NCI-H524 treated with DMSO at 0.1 percent for 48 hours (cell line): ENCODE data around the gene MPC1L.
"Not testable (repeated sequence)": the region's sequence is repeated elsewhere in the genome, so short reads cannot be mapped to it uniquely, and the experiment has no call there.

Source experiments
- DNase-seq: peaks from one replicate; lab custom pipeline; 2025; lab: John Stamatoyannopoulos, UW

MPC1L gene

DNA sequence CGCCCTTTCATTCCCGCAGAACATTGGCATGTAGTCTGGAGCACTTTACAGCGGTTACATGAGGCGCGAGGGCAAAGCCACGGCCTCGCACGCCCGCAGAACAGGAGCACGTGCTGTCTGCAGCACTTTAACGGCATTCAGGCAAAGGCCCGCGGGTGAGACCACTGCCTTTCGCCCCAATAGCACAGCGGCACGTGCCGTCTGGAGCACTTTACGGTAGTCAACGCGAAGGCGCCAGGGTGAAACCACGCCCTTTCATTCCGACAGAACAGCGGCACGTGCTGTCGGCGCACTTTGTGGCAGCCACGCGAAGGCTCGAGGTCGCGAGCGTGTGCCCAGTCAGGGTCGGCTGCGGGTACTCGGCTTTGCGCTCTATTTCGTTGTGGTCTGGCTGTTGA is at the start of gene MPC1L:
Gene MPC1L (plus strand): TSS at position 290 of the 398 bp plus-strand sequence. CDS start 138 bp downstream, outside the sequence.
- no peak for DNase-seq

- peak; percentile 77 for DNase-seq
Observed at GRCh38 chrX:40573763-40574162, 49.5 kb upstream of the MPC1L start.

DNA sequence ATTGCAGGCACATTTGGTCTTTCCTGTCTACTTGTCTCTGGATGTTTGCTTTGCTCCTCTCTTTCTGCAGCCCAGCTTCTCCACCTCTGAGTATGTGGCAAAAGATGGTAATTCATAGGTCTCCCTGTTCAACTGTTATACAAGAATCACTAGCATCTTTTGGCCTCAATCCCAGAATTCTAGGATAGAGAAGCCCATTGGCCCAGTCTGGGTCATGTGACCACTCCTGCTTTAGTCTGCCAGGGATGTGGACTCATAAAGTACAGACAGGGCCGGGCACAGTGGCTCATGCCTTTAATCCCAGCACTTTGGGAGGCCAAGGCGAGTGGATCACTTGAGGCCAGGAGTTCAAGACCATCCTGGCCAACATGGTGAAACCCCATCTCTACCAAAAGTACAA is 47.8 kb upstream of the MPC1L start:
- not testable (repeated sequence) for DNase-seq

- DNase-seq, result no peak
Observed at GRCh38 chrX:40576291-40576690, 46.9 kb upstream of the MPC1L start.

DNA sequence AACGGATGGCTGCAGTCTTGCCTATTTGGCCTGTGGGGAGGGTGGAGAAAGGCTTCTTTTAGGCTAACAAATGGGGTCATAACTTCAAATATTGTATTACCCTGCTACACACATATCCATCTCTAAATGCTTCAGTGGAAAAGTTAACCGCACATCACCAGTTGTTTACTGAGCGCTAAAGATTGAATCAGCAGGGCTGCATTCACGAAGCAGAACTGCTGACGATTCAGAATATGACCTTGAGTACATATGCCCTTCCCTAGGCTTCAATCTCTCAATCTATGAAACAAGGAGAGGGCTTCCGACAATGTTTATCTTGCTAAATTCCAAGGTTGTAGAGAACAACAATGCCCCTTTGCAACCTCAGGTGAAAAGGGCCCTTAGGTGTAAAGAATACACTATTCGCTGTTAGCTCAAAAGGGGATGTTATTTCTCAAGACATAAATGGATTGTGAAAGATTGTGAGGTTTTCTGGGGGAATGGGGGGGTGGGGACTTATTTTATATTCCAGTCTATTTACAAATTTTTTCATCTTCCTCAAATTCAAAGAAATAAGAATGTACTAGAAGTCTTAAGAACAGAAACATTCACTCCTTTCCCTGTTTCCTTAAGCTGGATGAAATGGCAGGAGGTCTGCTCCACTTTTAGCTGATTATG is 45.1 kb upstream of the MPC1L start:
- DNase-seq, result no peak

- DNase-seq, result no peak
Observed at GRCh38 chrX:40579141-40579540, 44.1 kb upstream of the MPC1L start.

DNA sequence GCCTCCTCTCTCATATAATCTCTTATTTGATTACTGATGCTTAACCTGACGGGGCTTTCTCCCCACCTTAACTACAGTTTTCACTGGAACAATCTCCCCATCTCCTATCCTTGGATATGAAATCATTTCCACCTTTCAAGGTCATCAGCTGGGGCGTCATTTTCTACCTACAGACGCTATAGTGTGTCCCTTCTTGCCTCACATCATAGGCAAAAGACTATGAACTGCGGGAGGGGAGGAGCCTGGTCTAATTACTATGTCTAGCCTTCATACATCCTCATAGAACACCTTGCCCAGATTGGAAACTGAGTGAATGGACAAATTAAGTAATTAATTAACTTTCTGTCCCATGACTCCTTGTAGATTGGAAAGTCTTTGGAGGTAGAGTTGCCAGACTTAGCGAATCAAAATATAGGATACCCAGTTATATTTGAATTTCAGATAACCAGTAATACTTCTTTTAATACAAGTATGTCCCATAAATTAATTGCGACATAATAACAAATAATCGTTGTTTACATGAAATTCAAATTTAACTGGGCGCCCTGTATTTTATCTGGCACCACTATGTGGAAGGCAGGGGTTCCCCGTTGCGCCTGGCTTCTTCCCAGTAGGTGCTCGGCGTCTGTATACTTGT is 43.2 kb upstream of the MPC1L start:
- no peak for DNase-seq

DNA sequence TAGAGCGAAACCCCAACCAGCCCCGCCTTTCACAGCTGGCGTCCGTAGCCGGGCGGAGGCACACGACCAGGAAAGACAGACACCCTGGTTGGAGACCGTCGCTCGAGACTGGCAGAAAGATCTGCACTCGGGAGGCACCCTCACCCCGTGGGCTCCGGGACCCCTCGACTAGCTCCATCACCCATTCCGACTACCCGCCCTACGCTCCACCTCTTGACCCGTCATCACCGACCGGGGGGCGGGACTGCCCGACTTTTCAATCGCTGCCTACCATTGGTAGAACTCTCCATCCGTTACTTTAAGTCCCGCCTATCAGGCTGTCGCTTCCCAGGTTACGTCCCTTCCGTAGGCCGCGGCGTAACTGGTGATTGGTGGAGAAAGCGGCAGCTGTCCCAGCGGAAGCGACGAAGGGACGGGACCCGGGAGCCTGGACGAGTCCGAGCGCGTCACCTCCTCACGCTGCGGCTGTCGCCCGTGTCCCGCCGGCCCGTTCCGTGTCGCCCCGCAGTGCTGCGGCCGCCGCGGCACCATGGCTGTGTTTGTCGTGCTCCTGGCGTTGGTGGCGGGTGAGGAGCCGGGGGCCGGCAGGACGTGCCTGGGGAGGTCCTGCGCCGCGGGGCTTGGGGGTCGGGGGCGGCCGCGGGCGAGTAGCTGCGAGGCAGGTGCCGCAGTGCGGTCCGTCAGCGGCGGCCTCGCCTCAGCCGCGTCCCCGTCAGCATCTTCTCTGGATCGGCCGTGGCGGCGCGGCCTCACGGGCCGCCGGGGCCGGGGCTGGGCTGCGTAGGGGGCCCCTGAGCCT is 42.5 kb upstream of the MPC1L start, which contains the start of gene ATP6AP2:
Gene ATP6AP2 (plus strand): TSS at position 434 of the 799 bp plus-strand sequence. CDS start 96 bp downstream, at position 530.
- DNase-seq, result peak; percentile 89

DNA sequence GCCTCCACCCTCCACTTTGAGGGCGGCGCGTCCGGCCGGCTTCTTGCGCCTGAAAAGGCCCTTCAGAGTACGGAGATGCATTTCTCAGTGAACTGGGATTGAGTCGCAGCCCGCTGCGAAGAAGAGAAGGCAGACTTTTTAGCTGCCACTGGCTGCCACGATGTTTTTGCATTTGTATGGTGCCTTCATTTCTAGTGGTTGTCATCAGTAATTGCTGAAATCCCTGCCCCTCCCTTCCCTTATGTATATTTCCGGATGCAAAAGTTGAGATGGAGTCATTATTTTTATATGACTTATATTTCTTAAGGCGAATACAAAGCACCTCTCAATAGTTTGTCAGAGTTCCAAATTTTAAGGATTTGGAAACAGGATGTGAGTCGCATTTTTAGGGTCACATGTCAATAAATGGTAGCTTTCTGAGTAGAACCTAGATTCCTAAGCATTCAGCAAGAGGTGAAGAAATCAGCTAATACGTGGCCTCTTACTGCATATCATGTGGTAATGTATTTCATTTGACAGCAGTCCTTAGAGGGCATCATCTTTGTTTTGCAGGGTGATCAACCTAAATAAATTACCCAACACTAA is 41.8 kb upstream of the MPC1L start:
- no peak for DNase-seq

GRCh38 chrX:40582178-40582577 is 41.0 kb upstream of the MPC1L start:
- not testable (repeated sequence) for DNase-seq

- DNase-seq, result no peak
Observed at GRCh38 chrX:40582811-40583210, 40.4 kb upstream of the MPC1L start.

DNA sequence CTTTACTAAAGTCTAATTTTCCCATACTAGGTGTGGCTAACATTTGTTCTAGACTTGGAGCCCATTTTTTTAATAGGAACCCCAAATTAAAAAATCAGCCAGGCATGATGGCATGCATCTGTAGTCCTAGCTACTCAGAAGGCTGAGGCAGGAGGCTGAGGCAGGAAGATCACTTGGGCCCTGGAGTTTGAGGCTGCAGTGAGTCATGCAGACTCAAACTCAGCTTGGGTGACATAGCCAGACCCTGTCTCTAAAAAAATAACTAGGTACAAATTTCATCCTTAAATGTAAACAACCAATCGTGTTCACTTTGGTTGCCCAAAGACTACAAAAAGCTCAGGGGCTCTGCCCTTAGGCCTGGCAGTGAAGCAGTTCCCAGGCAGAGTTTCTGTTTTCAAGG is 35.6 kb upstream of the MPC1L start:
- DNase-seq, result not testable (repeated sequence)

DNA sequence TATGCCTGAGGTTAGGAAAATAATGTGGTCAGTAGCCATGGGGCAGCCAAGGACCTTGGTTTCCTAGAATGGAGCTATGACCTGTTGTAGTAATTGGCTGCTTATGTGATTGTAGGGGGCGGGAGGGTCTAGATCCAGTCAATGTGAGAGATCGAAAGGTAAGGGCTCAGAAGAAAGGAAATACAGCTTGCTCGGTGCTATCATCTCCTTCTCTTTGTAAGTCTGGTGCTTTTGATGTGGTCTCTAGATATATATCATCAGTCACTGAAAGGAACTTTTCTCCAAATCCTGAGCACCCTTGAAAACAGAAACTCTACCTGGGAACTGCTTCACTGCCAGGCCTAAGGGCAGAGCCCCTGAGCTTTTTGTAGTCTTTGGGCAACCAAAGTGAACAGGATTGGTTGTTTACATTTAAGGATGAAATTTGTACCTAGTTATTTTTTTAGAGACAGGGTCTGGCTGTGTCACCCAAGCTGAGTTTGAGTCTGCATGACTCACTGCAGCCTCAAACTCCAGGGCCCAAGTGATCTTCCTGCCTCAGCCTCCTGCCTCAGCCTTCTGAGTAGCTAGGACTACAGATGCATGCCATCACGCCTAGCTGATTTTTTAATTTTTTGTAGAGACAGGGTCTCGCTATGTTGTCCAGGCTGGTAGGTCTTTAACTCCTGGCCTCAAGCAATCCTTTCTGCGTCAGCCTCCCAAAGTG is 33.5 kb upstream of the MPC1L start:
- not testable (repeated sequence) for DNase-seq

DNA sequence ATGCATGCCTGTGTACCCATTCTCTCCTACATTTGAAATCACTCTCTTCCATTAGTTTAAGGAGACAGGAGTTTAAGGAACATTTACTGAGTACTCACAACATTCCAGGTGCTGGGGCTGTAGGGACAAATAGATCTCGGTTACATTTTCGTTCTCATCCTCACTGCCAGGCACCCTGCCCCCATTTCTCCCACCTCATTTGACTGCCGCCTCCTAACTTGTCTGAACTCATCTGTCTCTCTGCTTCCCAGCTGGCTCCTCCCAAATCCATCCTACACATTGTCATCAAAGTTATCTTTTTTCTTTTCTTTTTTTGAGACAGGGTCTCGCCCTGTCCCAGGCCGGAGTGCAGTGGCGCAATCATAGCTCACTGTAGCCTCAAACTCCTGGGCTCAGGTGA is 19.8 kb upstream of the MPC1L start:
- no peak for DNase-seq

DNA sequence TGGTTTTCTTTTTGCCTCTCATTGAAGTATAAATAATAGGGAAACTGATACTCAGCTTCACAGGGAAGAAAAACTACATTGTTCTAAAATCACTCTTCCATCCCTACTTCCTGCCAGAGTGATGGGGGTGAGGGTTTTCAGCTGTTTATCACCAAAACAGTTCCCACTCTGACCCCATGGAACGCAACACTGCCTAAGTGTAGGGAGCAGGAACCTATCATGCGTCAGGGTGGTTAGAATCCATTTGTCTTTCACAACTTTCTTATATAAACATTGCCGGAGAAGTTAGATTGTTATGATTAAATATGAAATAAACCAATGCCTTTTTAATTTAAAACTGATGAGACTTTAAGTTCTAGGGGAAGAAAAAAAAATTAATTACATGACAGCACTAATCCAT is 15.8 kb upstream of the MPC1L start:
- DNase-seq, result no peak

DNA sequence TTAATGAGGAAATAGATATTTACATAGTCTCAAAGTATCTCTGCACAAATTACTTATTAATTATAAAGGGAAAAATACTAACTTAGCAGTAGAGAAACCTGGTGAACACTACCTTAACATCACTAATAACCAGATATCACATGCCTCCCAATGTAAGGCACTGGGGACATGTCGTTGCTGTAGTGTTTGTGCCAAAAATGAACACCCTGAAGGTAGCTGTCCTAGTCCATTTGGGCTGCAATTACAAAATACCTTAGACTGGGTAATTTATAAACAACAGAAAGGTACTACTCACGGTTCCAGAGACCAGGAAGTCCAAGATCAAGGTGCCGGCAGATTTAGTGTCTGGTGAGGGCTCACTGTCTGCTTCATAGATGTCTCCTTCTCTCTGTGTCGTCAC is 10.7 kb upstream of the MPC1L start:
- DNase-seq, result no peak

- no peak for DNase-seq
Observed at GRCh38 chrX:40615976-40616375, 7.3 kb upstream of the MPC1L start.

GRCh38 chrX:40617566-40617965 is 5.7 kb upstream of the MPC1L start:
- no peak for DNase-seq

DNA sequence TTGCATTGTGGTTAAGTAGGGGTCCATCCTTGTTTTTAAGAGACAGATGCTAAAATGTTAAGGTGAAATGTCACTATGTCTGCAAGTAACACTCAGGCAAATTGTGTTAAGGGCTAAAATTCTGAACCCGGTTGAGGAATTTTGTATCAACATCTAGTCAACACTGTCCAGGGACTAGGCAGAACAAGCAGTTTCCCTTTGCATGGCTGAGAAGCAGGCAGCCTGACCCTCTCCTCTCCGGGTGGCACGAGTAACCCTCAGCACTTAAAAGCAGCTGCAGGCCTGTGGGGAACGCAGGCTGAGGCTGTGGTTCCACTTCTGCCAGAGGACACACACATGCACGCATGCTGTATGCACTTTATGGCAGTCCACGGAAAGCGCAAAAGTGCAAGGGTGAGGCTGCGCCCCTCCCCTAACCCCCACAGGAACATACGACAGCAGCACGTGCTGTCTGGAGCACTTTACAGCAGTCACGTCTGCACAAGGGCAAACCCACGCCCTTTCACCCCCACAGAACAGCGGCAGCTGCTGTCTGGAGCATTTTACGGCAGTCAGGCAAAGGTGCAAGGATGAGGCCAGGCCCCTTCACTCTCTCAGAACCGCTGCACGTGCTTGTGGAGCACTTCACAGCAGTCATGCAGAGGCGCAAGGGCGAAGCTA is 619 bp upstream of the MPC1L start:
- DNase-seq, result no peak

DNA sequence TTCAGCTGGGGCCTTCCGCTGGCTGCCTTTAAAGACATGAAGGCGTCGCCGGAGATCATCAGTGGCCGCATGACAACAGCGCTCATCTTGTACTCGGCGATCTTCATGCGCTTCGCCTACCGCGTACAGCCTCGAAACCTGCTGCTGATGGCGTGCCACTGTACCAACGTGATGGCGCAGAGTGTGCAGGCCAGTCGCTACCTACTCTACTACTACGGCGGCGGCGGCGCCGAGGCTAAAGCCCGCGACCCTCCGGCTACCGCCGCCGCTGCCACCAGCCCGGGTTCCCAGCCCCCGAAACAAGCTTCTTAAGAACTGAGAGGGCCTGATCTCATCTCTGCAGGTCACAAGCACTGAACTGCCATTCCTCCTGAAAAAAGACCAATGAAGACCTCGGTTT is 437 bp downstream of the MPC1L start:
- no peak for DNase-seq

- no peak for DNase-seq
Observed at GRCh38 chrX:40625294-40625693, 2.1 kb downstream of the MPC1L start.
